K562 (cell line): ENCODE measurements around the gene RPP38. TPM values are rescaled to one million over a fixed set of nuclear protein-coding genes. Genes with fewer than 3 reads are reported as not detected.

Experiments
- ATAC-seq: fragments of 200-7000 bp; cut with Tn5 transposase; 3 replicates; pipeline ENCODE4 v1.9.1; 2020; ENCODE audit warnings: moderate library complexity
- BruUV-seq: library from RNA; stranded (reverse); fragments of 400-500 nt; replicated peaks from 2 replicates; lab custom pipeline; 2021; lab: Mats Ljungman, UMichigan
- CTCF ChIA-PET: fragments of 300-600 bp; formaldehyde crosslinking; extraction: SDS; loops from one replicate; lab custom pipeline; 2021; ENCODE audit warnings: low intra/inter-chr PET ratio; lab: Yijun Ruan, JAX
- POLR2A ChIA-PET: fragments of 300-600, 350-650 bp; sonication (Branson Sonifier 250); formaldehyde crosslinking; extraction: SDS; loops from one replicate; lab custom pipeline; 2021; ENCODE audit warnings: antibody characterized with exemption, inconsistent platforms; lab: Yijun Ruan, JAX
- DNase-seq, 4 experiments: peaks; one replicate each; pipeline versions ENCODE4 v3.0.0 to v3.0.0-alpha.2; 2011 to 2018; ENCODE audit warnings: low spot score in 3 of 4, mixed read lengths in 3 of 4; ENCODE audit errors: extremely low read depth in 1 of 4
- FAIRE-seq: peaks from 2 replicates; lab custom pipeline; 2011; peaks lifted over from hg19 to GRCh38; lab: Jason Lieb, UNC
- H2AFZ ChIP-seq: 2 replicates; pipeline ENCODE4 v1.6.0; 2011; ENCODE audit warnings: low read depth, low read length, control low read depth, inconsistent platforms
- H3K27ac ChIP-seq: fragments of 200-600 bp; 3 replicates; pipeline ENCODE4 v1.8.0; 2011; ENCODE audit warnings: low read depth, mild to moderate bottlenecking, control low read depth, inconsistent platforms, low read length, moderate library complexity, mixed read lengths; ENCODE audit errors: extremely low read depth
- H3K27me3 ChIP-seq, 2 experiments: fragments of 300-600 bp in 1 of 2; 2 replicates in 1 of 2; 3 replicates in 1 of 2; pipeline versions ENCODE4 v1.6.0 to v1.8.0; 2011; ENCODE audit warnings: inconsistent platforms in 2 of 2, low read length in 2 of 2, mild to moderate bottlenecking in 1 of 2, mixed read lengths in 1 of 2, moderate library complexity in 1 of 2; ENCODE audit not compliant: control insufficient read depth in 2 of 2, insufficient read depth in 2 of 2
- H3K36me3 ChIP-seq: fragments of 300-600 bp; 3 replicates; pipeline ENCODE4 v1.8.0; 2011; ENCODE audit warnings: mild to moderate bottlenecking, low read length, inconsistent platforms; ENCODE audit not compliant: control insufficient read depth, insufficient read depth
- H3K4me1 ChIP-seq, 2 experiments: fragments of 200-600 bp in 1 of 2; replicated peaks in 1 of 2; 2 replicates in 1 of 2; 3 replicates in 1 of 2; pipeline versions ENCODE4 v1.5.1 to v1.8.0; 2011; ENCODE audit warnings: inconsistent platforms in 2 of 2, low read length in 2 of 2, mild to moderate bottlenecking in 1 of 2, mixed read lengths in 1 of 2, moderate library complexity in 1 of 2; ENCODE audit not compliant: control insufficient read depth in 2 of 2, insufficient read depth in 2 of 2
- H3K4me2 ChIP-seq: 2 replicates; pipeline ENCODE4 v1.6.1; 2011; ENCODE audit warnings: low read length, control low read depth, inconsistent platforms, mixed read lengths; ENCODE audit not compliant: insufficient read depth
- H3K4me3 ChIP-seq: fragments of 200-600 bp; sonication (generic), shearing (Covaris generic); 2 replicates; pipeline ENCODE4 v1.5.1; 2016; ENCODE audit warnings: control low read depth, inconsistent platforms
- H3K79me2 ChIP-seq: fragments of 200-600 bp; 3 replicates; pipeline ENCODE4 v1.8.0; 2011; ENCODE audit warnings: low read length, inconsistent platforms; ENCODE audit not compliant: control insufficient read depth, insufficient read depth
- H3K9ac ChIP-seq, 2 experiments: 2 replicates each; pipeline versions ENCODE4 v1.6.0 to v1.6.1; 2011; ENCODE audit warnings: low read depth in 2 of 2, low read length in 2 of 2, control low read depth in 1 of 2, inconsistent platforms in 1 of 2, mild to moderate bottlenecking in 1 of 2, mixed read lengths in 1 of 2; ENCODE audit not compliant: insufficient read depth in 1 of 2
- H3K9me1 ChIP-seq: one replicate; pipeline ENCODE4 v1.6.0; 2011; ENCODE audit warnings: inconsistent platforms, mild to moderate bottlenecking, low read length, moderate library complexity; ENCODE audit not compliant: control insufficient read depth, insufficient read depth
- H3K9me3 ChIP-seq: replicated peaks from 2 replicates; pipeline ENCODE4 v1.5.1; 2011; ENCODE audit warnings: low read depth, low read length, inconsistent platforms; ENCODE audit not compliant: control insufficient read depth, insufficient read depth
- H4K20me1 ChIP-seq: replicated peaks from 2 replicates; pipeline ENCODE4 v1.6.1; 2011; ENCODE audit warnings: low read length, inconsistent platforms, mixed read lengths; ENCODE audit not compliant: control insufficient read depth, insufficient read depth
- CBX5 ChIP-seq: IDR thresholded peaks from 2 replicates; pipeline ENCODE4 v1.6.1; 2014; ENCODE audit warnings: low read depth, borderline replicate concordance
- FOXA1 ChIP-seq: fragments of 450-650 bp; IDR thresholded peaks from 2 replicates; pipeline ENCODE4 v1.6.1; 2016; ENCODE audit warnings: mild to moderate bottlenecking, borderline replicate concordance
- HNRNPL ChIP-seq: fragments of 200-400 bp; formaldehyde crosslinking; IDR thresholded peaks from 2 replicates; pipeline ENCODE4 v1.6.1; 2017; ENCODE audit warnings: low read depth, mild to moderate bottlenecking, low read length
- KLF6 ChIP-seq: fragments of 250-450 bp; sonication (Bioruptor Pico); IDR thresholded peaks from 2 replicates; pipeline ENCODE4 v1.4.0; 2020; ENCODE audit warnings: mild to moderate bottlenecking, moderate library complexity, borderline replicate concordance
- NUFIP1 ChIP-seq: fragments of 450-650 bp; IDR thresholded peaks from 2 replicates; pipeline ENCODE4 v1.6.1; 2018; ENCODE audit not compliant: partially characterized antibody
- SMAD2 ChIP-seq: fragments of 150-350 bp; IDR thresholded peaks from 2 replicates; pipeline ENCODE4 v1.6.1; 2014; ENCODE audit warnings: low read depth, mild to moderate bottlenecking, low read length
- SPI1 ChIP-seq: IDR thresholded peaks from 2 replicates; pipeline ENCODE4 v1.6.1; 2011; ENCODE audit warnings: low read depth, low read length, control low read depth, borderline replicate concordance
- U2AF2 ChIP-seq: fragments of 200-400 bp; formaldehyde crosslinking; optimal IDR thresholded peaks from 2 replicates; pipeline ENCODE3; 2017; ENCODE audit warnings: low read depth, mild to moderate bottlenecking, low read length
- ZFP1 ChIP-seq: fragments of 450-650 bp; formaldehyde crosslinking; IDR thresholded peaks from 2 replicates; pipeline ENCODE4 v1.4.0; 2020; ENCODE audit warnings: mild to moderate bottlenecking, mixed read lengths
- WGBS: fragments of 100-300 bp; shearing (Covaris generic); methylation state at CpG from one replicate; pipeline ENCODE4 v1.1.6; 2016; ENCODE audit warnings: low coverage, mixed read lengths; ENCODE audit not compliant: insufficient coverage; ENCODE audit errors: missing lambda C conversion rate; 5-methylcytosine and 5-hydroxymethylcytosine counted together
- in situ Hi-C: fragments of 300-500 bp; cut with MboI; formaldehyde crosslinking; loops from 4 replicates; pipeline ENCODE4 v1.15.0; 2018; ENCODE audit warnings: inconsistent platforms, mixed read lengths
- intact Hi-C: fragments of 100-400 bp; cut with micrococcal nuclease; formaldehyde crosslinking; loops from 2 replicates; pipeline ENCODE4 v1.14.2; 2022
- polyA plus RNA-seq, 8 experiments: library from polyadenylated mRNA; depleted of rRNA in 4 of 8; stranded (reverse) in 5 of 8; unstranded in 3 of 8; fragments of >200 nt; fragmentation: Nextera tagmentation in 2 of 8; fragmentation: Illumina TruSeq in 1 of 8; extraction: Ambion mirVana in 2 of 8; extraction: Trizol in 1 of 8; gene quantifications; 2 replicates each; pipeline versions ENCODE4 v1.2.1 to v1.2.3, GENCODE V29; 2011 to 2014; ENCODE audit warnings: inconsistent platforms in 1 of 8, missing spikeins in 1 of 8
- total RNA-seq, 7 experiments: library from RNA; depleted of rRNA in 6 of 7; stranded (reverse); fragments of >200 nt in 6 of 7; fragmentation: Illumina TruSeq in 2 of 7; extraction: Trizol in 2 of 7; gene quantifications; 2 replicates each; pipeline versions ENCODE4 v1.2.1 to v1.2.3, GENCODE V29; 2011 to 2021; ENCODE audit warnings: low replicate concordance in 1 of 7
- TF ChIP-seq, protein P1 (sequence below): fragments of 200-800 bp; sonication (Bioruptor generic); IDR thresholded peaks from 2 replicates; pipeline ENCODE4 v1.6.1; 2017; ENCODE audit warnings: missing genetic modification characterization, missing compliant biosample characterization

RPP38 gene
- total and polyA plus RNA-seq, 9 of the 15 experiments (the other 6 are each of a cell fraction or from before 2014, with no cell fraction given), result 26.3 to 58.6 (median 33.8) TPM

DNA sequence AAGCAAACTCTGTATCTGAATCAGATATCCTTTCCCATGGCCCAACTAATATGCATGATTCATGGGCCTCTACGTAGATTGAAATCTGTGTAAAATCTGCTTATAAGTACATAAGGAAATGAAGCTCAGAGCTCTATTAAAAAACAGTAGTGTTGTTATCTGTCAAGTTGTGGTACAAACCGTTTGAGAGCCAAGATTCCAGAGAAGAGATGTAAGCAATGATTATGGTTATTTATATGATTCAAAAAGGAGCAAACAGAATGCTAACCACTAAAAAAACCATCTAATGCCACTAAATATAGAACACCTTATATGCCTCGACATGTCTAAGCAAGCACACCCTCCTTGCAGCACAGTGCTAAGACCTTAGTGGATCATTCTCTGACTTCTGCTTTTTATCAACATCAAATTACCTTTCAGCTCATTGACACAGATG lies 26.6 kb downstream of the RPP38 start:
- H3K9me3 ChIP-seq, result no peaks in the 10 kb centered on the region
- intact Hi-C loops (no loop called here), in situ Hi-C loops (no loop called here)
- H3K4me1 ChIP-seq, result no peaks in the 10 kb centered on the region
- H4K20me1 ChIP-seq, result no peaks in the 10 kb centered on the region
- H2AFZ ChIP-seq, result no peak overlapping the region
- no peak overlapping the region for H3K4me2 ChIP-seq
- no peaks in the 10 kb centered on the region for H3K79me2 ChIP-seq
- ChIA-PET CTCF (no interaction called here), POLR2A (interaction anchor here (0.8 kb wide), 1 partner anchor 10 kb away, joined by 3 read pairs; no protein-coding TSS in a partner anchor)
- H3K4me3 ChIP-seq, result no peak overlapping the region
- BruUV-seq, result no TSS peak
- ATAC-seq (no peak), DNase-seq (no peak), FAIRE-seq (no peak)
- H3K9me1 ChIP-seq, result no peaks in the 10 kb centered on the region
- no peak overlapping the region for H3K27ac ChIP-seq
- no peak overlapping the region for H3K9ac ChIP-seq
- H3K27me3 ChIP-seq, result no peaks in the 10 kb centered on the region
- WGBS, result 35% methylated on average over 3 of the region's 3 CpGs
- TF ChIP-seq CBX5 (no peak), SPI1 (0 out of 2 replicates have a peak, but pooled peaks have one; percentile 40), HNRNPL (no peak), KLF6 (CRISPR knock-in tag) (no peak)
- H3K36me3 ChIP-seq, result peaks cover 17% of the 10 kb centered on the region; the same call in 2 of the 3 replicates

DNA sequence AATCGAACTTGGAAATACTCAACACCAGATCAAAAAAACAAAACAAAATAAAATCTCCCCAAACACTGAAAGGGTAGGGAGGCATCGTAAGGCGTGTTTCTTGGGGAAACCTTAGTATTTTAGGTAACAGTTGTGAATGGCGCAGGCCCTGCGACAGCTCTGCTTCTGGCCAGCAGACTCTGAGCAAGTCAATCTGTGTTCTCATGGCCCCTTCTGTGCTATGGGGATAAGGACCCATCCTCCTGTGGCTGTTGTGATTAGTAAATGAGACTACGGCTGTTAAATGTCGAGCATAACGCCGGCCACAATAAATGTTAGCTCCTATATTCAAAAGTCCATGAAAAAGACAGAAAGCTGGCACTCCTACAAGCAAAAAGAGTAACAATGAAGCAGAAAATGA lies 27.0 kb downstream of the RPP38 start:
- H3K79me2 ChIP-seq, result no peaks in the 10 kb centered on the region
- no peak for TF ChIP-seq NUFIP1
- no peak for TF ChIP-seq FOXA1
- no peak for TF ChIP-seq ZFP1 (CRISPR knock-in tag)
- TF ChIP-seq SMAD2, result no peak
- no peak for TF ChIP-seq U2AF2
- TF ChIP-seq, protein P1, sequence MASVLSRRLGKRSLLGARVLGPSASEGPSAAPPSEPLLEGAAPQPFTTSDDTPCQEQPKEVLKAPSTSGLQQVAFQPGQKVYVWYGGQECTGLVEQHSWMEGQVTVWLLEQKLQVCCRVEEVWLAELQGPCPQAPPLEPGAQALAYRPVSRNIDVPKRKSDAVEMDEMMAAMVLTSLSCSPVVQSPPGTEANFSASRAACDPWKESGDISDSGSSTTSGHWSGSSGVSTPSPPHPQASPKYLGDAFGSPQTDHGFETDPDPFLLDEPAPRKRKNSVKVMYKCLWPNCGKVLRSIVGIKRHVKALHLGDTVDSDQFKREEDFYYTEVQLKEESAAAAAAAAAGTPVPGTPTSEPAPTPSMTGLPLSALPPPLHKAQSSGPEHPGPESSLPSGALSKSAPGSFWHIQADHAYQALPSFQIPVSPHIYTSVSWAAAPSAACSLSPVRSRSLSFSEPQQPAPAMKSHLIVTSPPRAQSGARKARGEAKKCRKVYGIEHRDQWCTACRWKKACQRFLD (CRISPR knock-in tag), result no peak
- H3K4me2 ChIP-seq, result no peak overlapping the region
- no peak overlapping the region for H2AFZ ChIP-seq
- ATAC-seq, result no peak
- H3K9me1 ChIP-seq, result no peaks in the 10 kb centered on the region
- intact Hi-C loops, result no loop called here
- WGBS, result 80% methylated on average over 9 of the region's 9 CpGs
- ChIA-PET POLR2A (interaction anchor here (0.8 kb wide), 1 partner anchor 11 kb away, joined by 3 read pairs; no protein-coding TSS in a partner anchor), CTCF (no interaction called here)
- no peak overlapping the region for H3K27ac ChIP-seq
- no peak overlapping the region for H3K9ac ChIP-seq
- H4K20me1 ChIP-seq, result no peaks in the 10 kb centered on the region
- no peaks in the 10 kb centered on the region for H3K9me3 ChIP-seq
- in situ Hi-C loops, result no loop called here
- DNase-seq, result no peak
- BruUV-seq, result no TSS peak
- H3K27me3 ChIP-seq, result no peaks in the 10 kb centered on the region
- no peaks in the 10 kb centered on the region for H3K4me1 ChIP-seq
- H3K36me3 ChIP-seq, result peaks cover 14% of the 10 kb centered on the region; the same call in 2 of the 3 replicates
- no peak for FAIRE-seq
- no peak overlapping the region for H3K4me3 ChIP-seq
